PFSK-1 (cell line): Measurements from ENCODE around the gene CST6.

Experiments used
- FOXP2 ChIP-seq: optimal IDR thresholded peaks from 2 replicates; pipeline ENCODE3; 2011; ENCODE audit warnings: borderline replicate concordance, control low read depth, inconsistent platforms; ENCODE audit not compliant: insufficient read depth; ENCODE audit errors: extremely low read length, extremely low read depth
- POLR2AphosphoS5 ChIP-seq: IDR thresholded peaks from 2 replicates; pipeline ENCODE4 v1.6.1; 2012; ENCODE audit warnings: low read depth, mild to moderate bottlenecking, control low read depth, low read length, moderate library complexity
- SIN3A ChIP-seq: IDR thresholded peaks from 2 replicates; pipeline ENCODE4 v1.6.1; 2012; ENCODE audit warnings: mild to moderate bottlenecking, low read length, moderate library complexity, borderline replicate concordance; ENCODE audit not compliant: insufficient read depth
- TAF1 ChIP-seq: IDR thresholded peaks from 2 replicates; pipeline ENCODE4 v1.6.1; 2012; ENCODE audit warnings: low read length, control low read depth, borderline replicate concordance; ENCODE audit not compliant: insufficient read depth
- TF ChIP-seq, protein P1 (sequence below), 2 experiments: IDR thresholded peaks; 2 replicates each; pipeline versions ENCODE4 v1.6.1 to v1.8.0; 2011 to 2012; ENCODE audit warnings: low read depth in 2 of 2, low read length in 2 of 2, control low read depth in 1 of 2, inconsistent platforms in 1 of 2, mild to moderate bottlenecking in 1 of 2, moderate library complexity in 1 of 2; ENCODE audit not compliant: insufficient read depth in 1 of 2

Gene CST6

DNA sequence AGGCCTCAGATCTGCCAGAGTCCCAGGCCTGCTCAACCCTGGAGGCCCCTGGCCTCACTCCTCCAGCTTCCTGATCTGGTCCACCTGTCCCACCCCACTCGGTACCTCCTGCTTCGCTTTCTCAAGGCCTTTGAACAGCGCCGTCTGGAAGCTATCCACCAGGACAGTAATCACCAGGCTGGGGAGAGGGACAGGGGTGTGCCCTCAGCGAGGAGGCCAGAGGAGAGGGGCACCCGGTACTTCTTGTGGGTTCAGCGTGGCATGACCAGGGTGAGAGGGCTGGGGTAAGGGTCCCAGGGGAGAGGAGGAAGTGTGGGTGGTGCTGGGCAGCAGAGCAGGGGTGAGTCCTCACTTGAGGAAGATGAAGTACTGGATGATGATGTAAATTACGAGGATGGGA lies 8.4 kb downstream of the CST6 start:
- TF ChIP-seq, protein P1, sequence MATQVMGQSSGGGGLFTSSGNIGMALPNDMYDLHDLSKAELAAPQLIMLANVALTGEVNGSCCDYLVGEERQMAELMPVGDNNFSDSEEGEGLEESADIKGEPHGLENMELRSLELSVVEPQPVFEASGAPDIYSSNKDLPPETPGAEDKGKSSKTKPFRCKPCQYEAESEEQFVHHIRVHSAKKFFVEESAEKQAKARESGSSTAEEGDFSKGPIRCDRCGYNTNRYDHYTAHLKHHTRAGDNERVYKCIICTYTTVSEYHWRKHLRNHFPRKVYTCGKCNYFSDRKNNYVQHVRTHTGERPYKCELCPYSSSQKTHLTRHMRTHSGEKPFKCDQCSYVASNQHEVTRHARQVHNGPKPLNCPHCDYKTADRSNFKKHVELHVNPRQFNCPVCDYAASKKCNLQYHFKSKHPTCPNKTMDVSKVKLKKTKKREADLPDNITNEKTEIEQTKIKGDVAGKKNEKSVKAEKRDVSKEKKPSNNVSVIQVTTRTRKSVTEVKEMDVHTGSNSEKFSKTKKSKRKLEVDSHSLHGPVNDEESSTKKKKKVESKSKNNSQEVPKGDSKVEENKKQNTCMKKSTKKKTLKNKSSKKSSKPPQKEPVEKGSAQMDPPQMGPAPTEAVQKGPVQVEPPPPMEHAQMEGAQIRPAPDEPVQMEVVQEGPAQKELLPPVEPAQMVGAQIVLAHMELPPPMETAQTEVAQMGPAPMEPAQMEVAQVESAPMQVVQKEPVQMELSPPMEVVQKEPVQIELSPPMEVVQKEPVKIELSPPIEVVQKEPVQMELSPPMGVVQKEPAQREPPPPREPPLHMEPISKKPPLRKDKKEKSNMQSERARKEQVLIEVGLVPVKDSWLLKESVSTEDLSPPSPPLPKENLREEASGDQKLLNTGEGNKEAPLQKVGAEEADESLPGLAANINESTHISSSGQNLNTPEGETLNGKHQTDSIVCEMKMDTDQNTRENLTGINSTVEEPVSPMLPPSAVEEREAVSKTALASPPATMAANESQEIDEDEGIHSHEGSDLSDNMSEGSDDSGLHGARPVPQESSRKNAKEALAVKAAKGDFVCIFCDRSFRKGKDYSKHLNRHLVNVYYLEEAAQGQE (IDR thresholded peaks at IDR 0.05; ENCODE audit: insufficient read depth in 1 of 2, low read depth in 2 of 2, low read length in 2 of 2), result no peak
- TF ChIP-seq SIN3A (no peak), TAF1 (no peak), POLR2AphosphoS5 (no peak), FOXP2 (no peak)

DNA sequence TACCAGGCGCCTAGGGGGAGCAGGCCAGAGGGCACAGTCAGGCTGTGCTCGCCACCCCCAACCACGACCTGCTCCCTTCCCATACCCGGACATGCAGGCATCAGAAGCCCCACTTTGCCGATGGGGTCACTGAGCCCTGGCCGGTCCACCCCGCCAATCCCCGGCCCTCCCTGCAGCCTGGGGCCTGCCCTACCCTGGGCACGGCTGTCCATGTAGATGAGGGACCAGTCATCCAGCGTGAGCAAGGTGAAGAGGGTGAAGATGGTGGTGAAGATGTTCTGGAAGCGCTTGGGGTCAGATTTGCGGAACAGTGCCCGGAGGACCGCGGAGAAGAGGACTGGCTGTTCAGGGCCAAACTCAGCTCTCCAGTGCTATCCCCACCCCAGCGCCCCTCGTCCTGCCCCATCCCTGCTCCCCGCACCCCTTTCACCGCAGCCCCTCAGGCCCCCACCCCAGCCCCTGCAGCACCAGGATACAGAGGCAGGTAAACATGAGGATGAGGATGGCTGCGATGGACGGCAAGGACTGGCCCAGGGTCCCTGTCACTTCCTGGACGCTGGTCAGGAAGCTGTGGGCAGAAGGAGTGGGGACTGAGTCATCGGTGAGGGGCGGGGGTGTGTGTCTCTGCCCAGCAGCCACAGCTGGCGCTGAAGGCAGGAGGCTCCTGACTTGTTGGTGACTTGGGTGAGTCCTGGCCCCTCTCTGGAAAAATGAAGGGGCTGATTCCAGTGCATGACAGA lies 9.0 kb downstream of the CST6 start:
- peak; percentile 56 for TF ChIP-seq FOXP2
- TF ChIP-seq TAF1, result no peak
- TF ChIP-seq POLR2AphosphoS5, result no peak
- TF ChIP-seq SIN3A, result no peak

- TF ChIP-seq FOXP2, result no peak
- TF ChIP-seq TAF1, result no peak
- TF ChIP-seq, protein P1 (IDR thresholded peaks at IDR 0.05; ENCODE audit: insufficient read depth in 1 of 2, low read depth in 2 of 2, low read length in 2 of 2), result no peak
- TF ChIP-seq SIN3A, result no peak
- TF ChIP-seq POLR2AphosphoS5, result no peak
These were observed 10.8 kb downstream of the CST6 start for GRCh38 chr11:66022401-66023185.

DNA sequence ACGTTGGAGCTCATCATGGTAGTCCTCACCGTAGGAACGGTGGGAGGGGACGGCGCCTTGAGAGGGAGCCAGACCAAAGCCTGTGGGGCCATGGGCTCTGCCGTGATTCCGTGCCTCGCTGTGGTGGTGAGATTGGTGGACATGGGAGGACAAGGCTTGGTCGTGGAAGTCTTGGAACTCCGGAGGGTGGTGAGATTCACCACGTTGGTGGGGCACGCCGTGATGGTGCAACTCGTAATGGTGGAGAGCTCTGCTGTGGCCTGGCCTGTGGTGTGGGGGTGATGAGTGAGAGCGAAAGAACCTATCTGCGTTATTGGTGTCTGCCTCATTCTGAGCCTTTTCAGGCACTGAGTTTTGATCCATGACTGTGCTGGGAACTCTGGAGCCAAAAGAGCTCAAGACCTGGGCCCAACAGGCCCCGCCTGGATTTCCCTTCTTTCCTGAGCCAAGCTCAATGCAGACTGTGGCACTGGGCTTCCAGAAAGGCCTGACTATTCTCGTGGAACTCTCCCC lies 14.3 kb downstream of the CST6 start, which contains the start of gene CATSPER1:
TSS of gene CATSPER1 (minus strand) at position 463 of the 513 bp plus-strand sequence. CDS start at position 363, 100 bp downstream.
- no peak for TF ChIP-seq FOXP2
- TF ChIP-seq SIN3A, result no peak
- no peak for TF ChIP-seq TAF1
- TF ChIP-seq POLR2AphosphoS5, result no peak
- TF ChIP-seq, protein P1 (IDR thresholded peaks at IDR 0.05; ENCODE audit: insufficient read depth in 1 of 2, low read depth in 2 of 2, low read length in 2 of 2), result no peak

DNA sequence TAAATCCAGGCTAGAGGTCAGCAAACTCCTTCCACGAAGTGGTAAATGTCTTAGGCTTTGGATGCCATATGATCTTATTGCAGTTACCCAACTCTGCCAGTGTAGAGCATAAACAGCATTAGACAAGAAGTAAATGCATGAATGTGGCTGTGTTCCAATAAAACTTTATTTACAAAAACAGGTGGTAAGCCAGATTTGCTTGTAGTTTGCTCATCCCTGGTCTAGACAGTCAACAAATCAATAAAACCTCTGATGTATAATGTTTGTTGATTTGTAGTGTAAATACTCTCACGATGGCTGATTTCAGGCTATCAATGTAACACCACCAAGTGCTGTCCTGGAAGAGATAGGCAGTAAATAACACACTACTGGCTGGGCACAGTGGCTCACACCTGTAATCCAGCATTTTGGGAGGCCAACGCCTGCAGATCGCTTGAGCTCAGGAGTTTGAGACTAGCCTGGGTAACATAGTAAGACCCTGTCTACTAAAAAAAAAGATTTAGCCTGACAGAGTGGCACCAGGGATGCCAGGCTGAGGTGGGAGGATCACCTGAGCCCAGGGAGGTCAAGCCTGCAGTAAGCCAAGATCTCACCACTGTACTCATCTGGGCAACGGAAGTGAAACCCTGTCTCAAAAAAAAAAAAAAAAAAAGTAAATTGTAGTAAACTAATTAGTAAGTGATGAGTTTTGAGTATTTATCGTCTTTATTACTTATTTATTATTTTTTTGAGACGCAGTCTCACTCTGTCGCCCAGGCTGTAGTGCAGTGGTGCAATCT lies 21.3 kb downstream of the CST6 start:
- TF ChIP-seq, protein P1 (IDR thresholded peaks at IDR 0.05; ENCODE audit: insufficient read depth in 1 of 2, low read depth in 2 of 2, low read length in 2 of 2), result no peak
- TF ChIP-seq POLR2AphosphoS5 (no peak), FOXP2 (no peak), TAF1 (no peak), SIN3A (no peak)
